CD4-positive, alpha-beta T cell treated with Interleukin-6 for 4 hours (primary cell): Measurements from ENCODE around the gene RAB4B.
A peak's percentile ranks its signal among the peaks of the same experiment; 100 is the strongest.
"Not testable (repeated sequence)": the region's sequence is repeated elsewhere in the genome, so short reads cannot be mapped to it uniquely, and the experiment has no call there.

Source experiments
- DNase-seq: peaks from one replicate; pipeline ENCODE4 v3.0.0-alpha.2; 2020; ENCODE audit warnings: mixed read lengths

Gene RAB4B

DNA sequence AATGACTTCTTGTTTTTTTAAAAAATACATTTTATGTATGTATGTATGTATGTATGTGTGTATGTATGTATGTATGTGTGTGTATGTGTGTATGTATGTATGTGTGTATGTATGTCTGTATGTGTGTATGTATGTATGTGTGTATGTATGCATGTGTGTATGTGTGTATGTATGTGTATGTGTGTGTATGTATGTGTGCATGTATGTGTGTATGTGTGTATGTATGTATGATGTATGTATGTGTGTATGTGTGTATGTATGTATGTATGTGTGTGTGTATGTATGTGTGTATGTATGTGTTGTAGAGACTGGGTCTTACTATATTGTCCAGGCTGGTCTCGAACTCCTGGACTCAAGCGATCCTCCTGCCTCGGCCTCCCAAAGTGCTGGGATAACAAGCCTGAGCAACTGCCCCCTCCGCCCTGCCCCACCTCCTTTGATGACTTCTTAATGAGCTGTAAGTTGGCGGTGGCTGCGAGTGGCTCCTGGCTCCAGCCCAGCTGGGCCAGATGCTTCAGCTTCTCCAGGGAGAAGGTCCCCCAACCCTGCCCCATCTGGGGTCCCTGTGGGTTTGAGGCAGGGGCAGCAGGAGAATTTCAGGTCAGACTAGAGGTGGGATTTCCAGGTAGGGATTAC is 47.5 kb downstream of the RAB4B start:
- not testable (repeated sequence) for DNase-seq

DNA sequence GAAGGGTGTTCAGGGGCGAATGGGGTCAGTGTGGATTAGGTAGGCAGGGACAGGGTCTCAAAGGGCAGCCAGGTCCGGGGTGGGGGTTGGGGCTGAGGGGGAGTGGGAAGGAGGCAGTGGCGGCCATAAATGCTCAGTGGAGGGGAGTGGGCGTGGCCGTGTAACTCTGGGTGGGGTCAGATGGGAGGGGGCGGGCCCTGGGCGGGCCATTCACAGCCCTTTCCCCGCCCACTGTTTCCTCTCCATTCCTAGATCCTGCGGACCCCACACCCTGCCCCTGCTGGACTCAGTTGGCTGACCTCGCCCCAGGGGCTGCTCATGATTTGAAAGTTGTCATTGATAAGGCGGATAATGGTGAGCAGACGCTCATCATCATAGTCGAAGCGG is 48.3 kb downstream of the RAB4B start:
- DNase-seq: not testable (repeated sequence)

DNA sequence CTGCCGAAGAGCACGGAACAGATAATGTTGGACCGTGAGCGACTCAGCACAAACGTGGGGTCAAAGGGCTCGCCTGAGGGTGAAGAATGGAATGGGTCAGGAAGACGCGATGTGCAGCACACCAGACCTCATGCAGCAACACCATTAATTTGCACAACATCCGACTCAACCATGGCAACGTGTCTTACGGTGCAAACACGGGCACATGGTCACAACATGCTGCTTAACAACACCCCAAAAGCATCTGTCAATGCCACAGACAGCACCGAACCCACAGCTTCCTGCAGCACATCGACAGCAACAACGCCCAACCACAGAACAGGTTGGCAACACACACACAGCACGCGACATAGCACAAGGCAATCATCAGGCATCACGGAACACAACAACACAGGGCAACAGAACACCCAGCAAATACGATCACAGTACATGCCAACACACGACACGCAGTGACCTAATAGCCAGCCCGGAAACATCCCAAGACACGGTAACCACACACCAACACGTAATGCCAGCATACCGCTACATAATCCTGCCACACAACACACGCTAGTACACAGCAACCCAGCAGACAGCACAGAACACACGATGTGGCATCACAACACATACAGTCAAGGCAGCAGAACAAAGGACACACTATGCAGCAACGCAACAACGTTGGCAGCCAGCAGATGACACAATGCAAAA is 48.8 kb downstream of the RAB4B start:
- DNase-seq: peak; percentile 71

DNA sequence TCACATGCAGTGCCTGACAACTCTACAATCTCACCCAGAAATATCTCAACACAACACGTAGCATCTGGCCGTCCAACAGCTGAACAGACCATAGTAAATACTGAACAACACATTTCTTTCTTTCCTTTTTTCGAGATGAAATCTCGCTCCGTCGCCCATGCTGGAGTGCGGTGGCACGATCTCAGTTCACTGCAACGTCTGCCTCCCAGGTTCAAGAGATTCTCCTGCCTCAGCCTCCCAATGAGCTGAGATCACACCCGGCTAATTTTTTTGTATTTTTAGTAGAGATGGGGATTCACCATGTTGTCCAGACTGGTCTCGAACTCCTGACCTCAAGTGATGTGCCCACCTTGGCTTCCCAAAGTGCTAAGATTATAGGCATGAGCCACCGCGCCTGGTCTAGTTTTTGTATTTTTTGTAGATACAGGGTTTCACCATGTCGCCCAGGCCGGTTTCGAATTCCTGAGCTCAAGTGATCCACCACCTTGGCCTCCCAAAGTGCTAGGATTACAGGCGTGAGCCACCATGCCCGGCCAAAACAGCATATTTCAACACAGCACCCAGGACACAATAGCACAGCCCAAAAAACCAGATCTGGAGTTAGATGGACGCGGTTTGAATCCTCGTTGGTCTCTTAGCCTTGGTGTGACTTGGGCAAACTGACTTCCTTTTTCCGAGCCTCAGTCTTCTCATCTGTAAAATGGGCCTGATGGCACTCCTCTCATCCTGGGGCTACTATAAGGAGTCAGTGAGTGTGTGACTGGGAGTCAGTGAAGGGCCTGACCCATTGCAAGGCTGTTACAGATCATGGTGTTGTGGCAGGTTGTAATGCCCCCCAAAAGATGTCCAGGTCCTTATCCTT is 49.6 kb downstream of the RAB4B start:
- no peak for DNase-seq

DNA sequence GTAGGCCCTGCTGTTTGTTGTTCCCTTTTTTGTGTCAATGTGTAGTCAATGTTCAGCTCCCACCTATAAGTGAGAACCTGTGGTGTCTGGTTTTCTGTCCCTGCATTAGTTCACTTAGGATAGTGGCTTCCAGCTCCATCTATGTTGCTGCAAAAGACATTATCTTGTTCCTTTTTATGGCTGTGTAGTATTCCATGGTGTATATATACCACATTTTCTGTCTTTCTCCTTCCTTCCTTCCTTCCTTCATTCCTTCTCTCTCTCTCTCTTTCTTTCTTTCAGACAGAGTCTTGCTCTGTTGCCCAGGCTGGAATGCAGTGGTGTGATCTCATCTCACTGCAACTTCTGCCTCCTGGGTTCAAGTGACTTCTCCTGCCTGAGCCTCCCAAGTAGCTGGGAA is 51.2 kb downstream of the RAB4B start:
- DNase-seq: no peak

DNA sequence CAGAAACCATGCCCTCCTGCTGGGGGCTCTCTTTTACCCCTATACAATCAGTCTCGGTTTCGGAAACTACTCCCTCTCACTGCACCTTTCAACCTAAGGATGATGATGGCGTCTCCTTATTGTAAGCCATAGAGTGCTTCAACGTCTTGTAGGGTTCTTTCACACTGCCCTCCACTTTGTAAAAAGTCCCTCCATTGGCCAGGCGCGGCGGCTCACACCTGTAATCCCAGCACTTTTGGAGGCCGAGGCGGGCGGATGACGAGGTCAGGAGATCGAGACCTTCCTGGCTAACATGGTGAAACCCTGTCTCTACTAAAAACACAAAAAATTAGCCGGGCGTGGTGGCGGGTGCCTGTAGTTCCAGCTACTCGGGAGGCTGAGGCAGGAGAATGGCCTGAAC is 52.7 kb downstream of the RAB4B start:
- not testable (repeated sequence) for DNase-seq

DNA sequence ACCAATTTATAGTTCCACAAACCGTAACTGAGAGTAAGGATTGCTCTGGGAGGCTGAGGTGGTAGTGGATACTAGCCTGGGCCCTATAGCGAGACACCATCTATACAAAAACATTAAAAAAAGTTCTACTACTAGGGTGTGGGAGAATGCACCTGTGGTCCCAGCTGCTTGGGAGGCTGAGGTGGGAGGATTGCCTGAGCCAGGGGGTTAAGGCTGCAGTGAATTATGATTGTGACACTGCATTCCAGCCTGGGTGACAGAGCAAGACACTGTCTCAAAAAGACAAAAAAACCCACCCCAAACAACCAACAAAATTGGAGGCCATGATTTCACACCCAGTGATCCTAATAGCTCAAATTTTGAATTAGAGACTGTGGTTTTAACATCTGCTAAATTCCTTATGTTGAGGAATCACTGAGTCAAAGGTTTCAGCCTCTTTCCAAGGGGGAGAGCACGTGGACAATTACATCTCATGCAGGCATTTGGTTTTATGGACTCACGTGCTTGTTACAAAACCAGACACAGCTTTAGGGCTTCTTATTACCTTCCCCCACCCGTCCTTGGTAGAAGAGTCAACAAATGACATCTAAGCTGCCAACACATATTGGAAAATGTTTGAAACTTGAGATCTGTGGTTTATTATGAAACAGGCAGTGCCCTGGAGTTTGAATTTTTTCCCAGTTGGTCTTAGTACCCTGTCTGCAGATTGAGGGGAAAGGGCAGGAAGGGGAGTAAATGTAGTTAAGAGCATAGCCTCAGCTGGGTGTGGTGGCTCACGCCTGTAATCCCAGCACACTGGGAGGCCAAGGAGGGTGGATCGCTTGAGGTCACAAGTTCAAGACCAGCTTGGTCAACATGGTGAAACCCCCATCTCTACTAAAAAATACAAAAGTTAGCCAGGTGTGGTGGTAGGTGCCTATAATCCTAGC is 53.7 kb downstream of the RAB4B start:
- DNase-seq: no peak

DNA sequence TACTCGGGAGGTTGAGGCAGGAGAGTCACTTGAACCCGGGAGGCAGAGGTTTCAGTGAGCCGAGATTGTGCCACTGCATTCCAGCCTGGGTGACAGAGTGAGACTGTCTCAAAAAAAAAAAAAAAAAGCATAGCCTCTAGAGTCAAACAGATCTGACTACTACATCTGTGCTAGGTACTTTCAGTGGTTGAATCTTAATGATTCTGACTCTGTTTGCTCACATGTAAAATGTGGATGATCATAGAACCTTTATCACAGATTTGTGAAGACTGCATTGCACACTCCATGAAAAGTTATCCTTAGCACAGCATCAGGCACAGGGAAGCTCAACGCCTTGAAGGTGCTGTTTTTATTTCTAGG is 54.4 kb downstream of the RAB4B start:
- DNase-seq: not testable (repeated sequence)

DNA sequence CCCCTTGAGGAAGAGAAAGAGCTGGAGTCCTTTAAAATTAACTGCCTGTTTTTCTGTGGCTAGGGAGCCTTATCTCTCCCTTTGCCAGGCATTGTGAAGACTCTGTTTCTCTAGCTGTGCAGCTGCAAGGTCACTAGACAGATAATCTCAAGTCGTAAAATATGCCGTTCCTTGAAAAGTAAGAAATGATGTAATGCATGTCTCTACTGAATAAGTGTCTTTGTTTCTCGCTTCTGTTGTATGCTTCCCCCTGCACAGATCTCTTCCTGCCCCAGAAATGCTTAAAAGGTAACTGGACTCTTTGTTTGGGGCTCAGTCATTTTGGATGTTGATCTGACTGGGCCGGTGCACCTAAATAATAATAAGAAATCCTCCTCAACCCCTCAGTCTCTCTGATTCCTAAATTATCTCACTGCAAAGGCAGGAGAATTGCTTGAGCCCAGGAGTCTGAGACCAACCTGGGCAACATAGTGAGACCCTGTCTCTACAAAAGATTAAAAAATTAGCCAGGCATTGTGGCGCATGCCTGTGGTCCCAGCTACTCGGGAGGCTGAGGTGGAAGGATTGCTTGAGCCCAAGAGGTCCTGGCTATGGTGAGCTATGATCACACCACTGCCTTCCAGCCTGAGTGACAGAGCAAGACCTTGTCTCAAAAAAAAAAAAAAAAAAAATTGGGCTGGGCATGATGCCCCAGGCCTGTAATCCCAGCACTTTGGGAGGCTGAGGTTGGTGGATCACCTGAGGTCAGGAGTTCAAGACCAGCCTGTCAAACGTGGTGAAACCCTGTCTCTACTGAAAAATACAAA is 55.9 kb downstream of the RAB4B start:
- not testable (repeated sequence) for DNase-seq

DNA sequence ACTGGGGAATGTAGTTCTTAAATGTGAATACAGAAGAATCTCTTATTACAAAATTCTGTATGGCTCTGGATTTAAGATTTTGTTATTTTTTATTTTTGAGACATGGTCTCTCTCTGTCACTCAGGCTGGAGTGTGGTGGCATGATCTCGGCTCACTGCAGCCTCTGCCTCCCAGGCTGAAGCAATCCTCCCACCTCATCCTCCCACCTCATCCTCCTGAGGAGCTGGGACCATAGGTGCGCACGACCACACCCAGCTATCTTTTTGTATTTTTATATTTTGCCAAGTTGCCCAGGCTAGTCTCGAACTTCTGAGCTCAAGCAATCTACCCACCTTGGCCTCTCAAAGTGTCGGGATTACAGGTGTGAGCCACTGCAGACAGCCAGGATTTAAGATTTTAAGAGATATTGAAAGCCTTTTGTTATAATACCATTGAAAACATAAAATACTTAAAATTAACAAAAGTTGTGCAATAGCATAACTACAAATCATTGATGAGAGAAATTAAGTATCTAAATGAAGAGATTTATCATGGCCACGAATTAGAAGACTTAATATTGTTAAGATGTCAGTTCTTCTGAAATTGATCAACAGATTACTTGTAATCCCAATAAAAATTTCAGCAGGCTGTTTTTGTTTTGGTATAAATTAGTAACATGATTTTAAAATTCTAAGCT is 58.8 kb downstream of the RAB4B start:
- DNase-seq: no peak

DNA sequence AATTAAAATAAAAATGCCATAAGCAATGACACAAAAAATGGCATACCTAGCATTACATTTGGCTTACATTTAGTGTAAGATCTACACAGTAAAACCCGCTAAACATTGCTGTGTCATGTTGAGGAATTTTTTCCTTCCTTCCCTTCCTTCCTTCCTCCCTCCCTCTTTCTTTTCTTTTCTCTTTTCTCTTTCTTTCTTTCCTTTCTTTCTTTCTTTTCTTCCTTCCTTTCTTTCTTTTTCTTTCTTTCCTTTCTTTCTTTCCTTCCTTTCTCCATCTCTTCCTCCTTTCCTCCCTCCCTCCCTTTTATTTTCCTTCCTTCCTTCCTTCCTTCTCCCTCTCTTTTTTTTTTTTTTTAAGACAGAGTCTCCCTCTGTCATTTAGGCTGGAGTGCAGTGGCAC is 60.4 kb downstream of the RAB4B start:
- not testable (repeated sequence) for DNase-seq

DNA sequence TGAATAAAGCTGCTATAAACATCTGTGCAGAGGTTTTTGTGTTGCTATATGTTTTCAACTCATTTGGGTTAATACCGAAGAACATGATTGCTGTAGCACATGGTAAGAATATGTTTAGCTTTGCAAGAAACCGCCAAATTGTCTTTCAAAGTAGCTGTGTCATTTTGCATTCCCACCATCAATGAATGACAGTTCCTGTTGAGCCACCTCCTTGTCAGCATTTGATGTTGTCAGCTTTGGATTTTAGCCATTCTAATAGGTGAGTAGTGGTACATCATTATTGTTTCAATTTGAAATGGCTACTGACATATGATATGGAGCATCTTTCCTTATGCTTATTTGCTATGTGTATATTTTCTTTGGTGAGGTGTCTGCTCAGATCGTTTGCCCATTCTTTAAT is 64.0 kb downstream of the RAB4B start:
- not testable (repeated sequence) for DNase-seq

DNA sequence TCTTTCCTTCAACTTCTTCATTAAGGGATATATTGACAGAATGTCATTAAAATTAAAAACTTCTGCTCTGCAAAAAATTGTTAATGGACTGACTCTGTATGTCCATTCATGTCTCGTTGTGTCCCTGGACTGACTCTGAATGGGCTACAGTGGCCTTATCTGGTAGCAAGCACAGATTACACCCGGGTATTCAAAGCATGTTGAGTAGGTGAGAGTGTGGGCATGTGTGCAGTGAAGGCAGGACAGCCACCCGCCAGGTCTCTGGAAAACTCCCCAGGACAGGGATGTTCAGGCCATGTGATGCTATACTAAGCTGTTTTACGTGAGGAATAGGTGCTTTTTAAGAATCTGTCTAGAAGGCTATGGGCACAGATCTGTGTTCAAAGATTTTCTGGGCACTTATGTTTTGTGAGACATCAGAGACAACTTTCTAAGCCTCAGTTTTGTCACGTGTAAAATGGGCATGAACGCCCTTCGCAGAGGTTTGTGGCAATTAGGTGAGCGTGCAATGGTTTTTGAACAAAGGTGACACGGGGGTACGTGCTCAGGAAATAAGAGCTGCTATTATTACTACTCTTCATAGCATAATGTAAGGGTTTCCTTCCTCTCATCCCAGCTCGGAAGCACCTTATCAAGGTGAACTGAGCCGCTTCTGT is 65.1 kb downstream of the RAB4B start:
- DNase-seq: not testable (repeated sequence)

DNA sequence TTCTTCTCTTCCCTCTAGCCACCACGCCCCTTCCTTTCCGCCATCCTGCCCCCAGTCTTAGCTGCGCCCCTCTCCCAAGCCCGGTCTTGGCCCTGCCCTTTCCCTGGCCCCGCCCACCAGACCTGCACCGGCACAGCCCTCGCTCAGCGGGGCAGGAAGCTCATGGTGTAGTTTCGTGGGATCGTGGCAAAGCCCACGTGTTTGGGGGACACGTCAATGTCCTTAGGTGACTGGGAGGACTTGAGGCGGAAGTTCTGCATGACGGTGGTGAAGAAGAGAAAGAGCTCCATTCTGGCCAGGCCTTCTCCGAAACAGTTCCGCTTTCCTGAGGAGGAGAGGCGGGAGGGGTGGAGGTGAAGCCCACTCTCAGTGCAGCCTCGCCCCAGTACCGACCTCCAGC is 65.6 kb downstream of the RAB4B start:
- DNase-seq: not testable (repeated sequence)
